HG03103 (cell line): Measurements from ENCODE around the gene PPP1R9B.

Experiments
- ATAC-seq: cut with Tn5 transposase; IDR thresholded peaks from one replicate; pipeline ENCODE4 v1.9.1; 2021; ENCODE audit warnings: low read depth; ENCODE audit not compliant: unreplicated experiment

Gene PPP1R9B

DNA sequence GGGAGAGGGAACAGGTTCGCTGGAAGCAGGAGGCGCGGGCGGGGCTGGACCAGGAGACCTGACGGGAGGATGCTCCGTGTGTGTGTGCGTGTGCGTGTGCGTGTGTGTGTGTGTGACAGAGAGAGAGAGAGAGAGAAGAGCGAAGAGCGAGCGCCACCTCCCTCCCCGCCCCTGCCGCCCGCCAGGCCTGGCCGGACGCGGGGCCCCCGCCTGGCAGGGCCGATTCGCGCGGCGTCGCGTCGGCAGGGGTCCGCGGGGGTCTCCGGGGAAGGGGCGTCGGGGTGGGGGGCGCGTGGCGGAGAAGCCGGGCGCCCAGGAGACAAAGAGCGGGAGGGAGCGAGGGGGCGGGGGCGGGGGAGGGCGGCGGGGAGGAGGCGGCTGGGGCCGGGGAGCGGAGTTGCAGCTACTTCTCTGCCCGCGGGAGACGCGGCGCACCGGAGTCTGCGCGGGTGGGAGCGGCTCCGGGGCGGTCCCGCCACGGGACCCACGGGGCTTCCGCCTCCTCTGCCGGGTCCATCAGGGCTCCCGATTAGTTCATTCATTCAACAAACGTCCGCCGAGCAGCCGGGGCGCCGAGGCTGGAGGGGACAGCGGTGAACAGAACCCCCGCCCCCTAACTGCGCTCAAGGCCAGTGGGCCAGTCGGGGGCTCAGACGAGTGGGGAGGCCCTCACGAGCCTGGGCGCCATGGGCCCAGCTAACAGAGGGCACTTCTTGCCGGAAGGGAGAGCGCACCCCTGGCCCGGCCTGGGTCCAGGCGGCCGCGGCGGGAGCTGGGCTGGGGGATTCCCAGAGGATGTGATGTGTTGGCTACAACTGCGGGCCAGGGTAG lies 20.5 kb downstream of the PPP1R9B start, which contains the start of gene SAMD14:
SAMD14 (minus strand) TSS at position 433 of the 831 bp plus-strand sequence. CDS start 5,201 bp downstream, outside the sequence.
- no peak for ATAC-seq

DNA sequence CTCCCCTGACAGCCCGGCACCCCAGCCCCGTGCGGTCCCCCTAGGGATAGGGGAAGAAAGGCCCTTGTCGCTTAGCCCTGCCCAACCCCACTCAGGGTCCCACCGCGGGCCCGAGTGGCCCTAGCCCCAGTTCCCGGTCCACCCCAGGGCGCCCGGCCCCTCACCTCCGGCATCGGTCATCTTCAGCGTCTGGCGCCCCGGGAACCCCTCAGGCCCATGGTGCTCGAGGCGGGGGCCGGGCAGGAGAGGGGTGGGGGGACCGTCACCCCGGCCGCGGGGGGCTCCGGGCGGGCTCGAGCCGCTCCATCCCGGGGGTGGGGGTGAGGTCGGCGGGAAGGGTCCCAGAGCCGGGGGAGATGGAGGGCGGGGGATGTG lies 21.1 kb downstream of the PPP1R9B start:
- no peak for ATAC-seq

- no peak for ATAC-seq
Measured at GRCh38 chr17:50128441-50129352, 21.8 kb downstream of the PPP1R9B start.

GRCh38 chr17:50127697-50128361 lies 22.6 kb downstream of the PPP1R9B start:
- ATAC-seq = no peak

DNA sequence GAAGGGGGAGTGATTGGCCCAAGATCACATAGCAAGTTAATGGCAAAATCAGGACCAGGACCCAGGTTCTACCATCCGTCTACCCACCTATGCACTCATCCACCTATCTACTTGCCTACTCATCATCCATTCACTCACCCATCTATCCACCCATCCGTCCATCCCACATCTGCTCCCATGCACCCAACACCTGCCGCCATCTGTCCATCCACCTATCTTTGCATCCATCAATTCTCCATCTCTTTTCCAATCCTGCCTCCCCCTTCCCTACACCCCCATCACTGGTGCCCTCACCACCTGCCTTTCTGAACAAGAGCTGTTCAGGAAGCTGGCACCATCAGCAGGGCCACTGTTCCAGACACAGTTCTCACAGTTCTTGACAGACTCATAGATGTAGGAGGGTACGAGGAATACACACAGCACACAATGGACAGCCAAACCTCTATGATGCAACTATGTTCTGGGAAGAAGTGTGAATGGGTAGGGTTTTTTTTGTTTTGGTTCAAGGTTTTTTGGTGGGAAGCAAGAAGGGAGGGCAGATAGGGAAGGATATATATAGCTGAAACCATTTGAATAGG lies 25.0 kb downstream of the PPP1R9B start:
- ATAC-seq = no peak

DNA sequence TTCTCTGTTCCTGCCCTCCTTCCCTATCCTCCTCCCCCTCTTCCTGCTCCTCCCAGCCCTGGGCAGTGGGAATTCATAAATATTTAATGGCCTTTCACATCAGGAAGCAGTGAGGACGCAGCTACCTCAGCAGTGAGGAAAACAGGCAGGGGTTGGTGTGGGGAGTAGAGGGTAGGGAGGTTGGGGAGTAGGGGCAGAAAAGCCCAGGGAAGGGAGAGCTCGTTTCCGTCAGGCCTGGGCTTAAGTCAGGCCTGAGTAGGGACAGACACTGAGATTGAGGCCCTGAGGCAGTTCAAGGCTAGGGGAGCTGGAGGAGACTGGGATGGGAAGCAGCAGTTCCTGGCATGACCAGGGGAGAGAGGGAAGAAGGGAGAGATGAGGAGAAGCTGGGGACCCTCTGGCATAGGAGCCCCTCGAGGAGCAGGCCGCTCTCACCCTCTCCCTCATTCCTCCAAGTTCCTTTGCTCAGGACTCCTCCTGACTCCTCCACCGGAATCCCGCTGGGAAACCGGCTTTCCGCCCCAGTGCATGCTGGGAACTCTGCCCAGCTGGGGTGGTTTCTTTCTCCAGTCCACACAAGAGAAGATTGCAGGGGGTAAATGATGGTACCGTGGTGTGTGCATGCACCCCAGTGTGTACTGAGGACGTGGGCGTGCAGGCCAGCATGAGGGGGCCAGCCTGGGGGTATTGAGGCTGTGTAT lies 26.7 kb downstream of the PPP1R9B start:
- no peak for ATAC-seq

DNA sequence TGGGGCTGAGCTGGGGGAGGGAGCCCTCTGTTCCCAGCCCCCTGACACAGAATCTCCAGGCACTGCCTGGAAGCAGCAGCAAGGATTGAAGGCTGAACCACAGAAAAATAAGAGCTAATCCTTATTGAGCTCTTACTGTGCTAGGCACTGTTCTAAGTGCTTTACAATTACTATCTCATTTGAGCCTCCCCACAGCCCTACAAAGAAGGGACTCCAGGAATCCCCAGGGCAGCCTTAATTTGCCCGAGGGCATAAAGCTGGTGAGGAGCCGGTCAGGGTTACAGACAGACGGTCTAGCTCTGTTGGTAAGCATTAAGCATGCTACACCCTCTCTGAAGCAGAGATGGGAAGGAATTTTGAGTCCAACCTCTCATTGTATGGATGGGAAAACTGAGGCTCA lies 27.5 kb downstream of the PPP1R9B start:
- no peak for ATAC-seq

- no peak for ATAC-seq
Measured at GRCh38 chr17:50120475-50121253, 29.8 kb downstream of the PPP1R9B start.

- ATAC-seq = no peak
Measured at GRCh38 chr17:50118828-50119218, 31.7 kb downstream of the PPP1R9B start.

GRCh38 chr17:50118076-50118827 lies 32.2 kb downstream of the PPP1R9B start:
- no peak for ATAC-seq

DNA sequence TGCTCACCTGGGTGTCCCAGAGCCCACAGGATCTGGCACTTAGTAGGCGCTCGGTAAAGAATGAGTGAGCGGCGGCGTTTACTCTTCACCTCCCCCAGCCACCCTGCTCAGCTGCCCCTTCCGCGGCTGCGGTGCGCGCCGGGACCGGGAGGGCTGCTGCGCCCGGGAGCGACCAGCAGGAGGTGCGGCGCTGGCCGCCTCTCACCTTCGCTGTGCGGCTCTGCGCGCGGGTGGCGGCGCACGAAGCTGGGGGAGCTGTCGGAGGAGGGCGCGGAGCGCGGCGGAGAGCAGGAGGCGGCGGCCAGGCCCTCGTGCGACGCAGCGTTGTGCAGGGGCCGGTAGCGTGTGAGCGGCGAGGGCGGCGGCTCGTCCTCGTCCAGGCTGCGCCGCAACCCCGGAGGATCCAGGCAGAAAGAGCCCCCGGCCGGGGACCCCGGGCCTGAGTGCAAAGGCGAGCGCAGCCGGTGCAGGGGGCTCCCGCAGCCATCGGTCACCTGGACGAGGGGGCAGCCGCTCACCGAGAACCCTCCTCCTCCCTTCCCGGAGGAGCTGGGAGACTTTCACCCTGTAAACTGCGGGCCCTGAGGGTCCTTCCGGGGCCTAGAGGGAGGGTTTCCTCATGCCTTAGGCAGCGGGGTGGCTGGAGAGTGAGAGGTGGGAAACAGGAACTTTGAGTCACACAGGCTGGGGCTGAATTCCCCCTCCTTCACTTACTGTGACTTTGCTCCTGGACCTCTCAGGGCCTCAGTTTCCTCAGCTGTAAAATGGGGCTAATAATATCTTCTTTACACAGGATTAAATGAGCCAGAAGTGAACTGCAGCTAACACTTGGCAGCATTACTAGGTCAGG lies 33.0 kb downstream of the PPP1R9B start:
- ATAC-seq = no peak

GRCh38 chr17:50115756-50116155 lies 34.7 kb downstream of the PPP1R9B start:
- no peak for ATAC-seq

DNA sequence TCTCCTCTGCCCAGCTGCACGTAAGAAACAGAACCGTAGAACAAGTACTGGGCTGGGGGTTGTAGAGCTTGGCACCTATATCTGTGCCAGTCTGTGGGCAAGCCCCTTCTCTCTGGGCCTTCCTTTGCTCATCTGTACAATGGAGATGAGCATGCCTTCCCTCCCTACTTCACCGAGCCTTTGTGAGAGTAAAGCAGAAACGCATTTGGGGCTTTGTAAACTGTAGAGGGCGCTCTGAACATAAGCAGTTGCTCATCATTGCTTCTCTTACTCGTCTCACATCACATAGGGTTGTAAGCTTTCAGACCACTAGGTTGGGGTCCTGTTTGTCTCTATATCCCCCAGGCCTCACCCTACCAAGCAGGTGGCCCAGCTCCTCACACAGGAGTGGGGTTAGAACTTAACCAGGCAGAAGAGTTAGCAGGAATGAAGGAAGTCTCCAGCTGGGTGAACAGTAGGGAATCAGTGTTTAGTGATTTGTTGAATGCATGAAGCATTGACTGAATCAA lies 35.6 kb downstream of the PPP1R9B start:
- ATAC-seq = no peak

DNA sequence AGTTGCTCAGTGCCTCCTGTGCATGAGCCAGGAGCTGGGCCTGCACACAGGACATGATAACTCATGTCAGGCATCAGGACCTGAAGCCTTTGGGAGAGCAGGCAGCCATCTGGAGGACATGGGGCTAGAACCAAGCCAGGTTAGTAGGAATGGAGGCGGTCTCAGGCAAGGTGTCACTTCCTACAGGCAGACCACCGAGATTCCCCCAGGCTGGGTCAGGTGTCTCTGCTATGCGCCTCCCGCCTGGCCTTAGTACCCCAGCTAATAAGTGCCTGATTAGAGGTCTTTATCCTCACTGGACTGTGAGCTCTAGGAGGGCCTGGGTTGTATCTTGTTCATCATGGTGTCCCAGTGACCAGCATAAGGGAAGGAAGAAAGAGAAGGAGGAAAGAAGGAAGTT lies 36.1 kb downstream of the PPP1R9B start:
- no peak for ATAC-seq

GRCh38 chr17:50113624-50114320 lies 36.7 kb downstream of the PPP1R9B start:
- ATAC-seq = no peak

DNA sequence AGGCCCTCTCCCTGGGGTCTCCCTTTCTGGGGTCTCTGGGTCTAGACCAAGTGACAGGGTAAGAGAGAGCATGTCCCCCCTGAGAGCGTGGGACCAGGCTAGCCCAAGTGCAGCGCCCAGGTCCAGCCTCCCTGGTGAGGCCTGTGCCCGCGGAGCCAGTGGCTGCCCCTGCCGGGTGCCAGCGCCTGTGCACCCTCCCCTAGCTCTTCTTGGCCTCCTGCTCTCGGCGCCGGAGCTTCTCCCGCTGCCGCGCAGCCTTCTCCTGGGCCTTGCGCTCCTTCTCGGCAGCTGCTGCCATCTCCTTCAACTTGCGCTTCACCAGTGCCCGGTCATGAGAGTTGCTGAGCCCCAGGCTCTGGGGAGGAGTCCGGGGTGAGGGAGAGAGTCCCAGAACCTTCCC lies 37.8 kb downstream of the PPP1R9B start:
- ATAC-seq = no peak
